GM12873 (cell line): ENCODE results near the gene GALE.

ENCODE experiments used
- CTCF ChIP-seq: IDR thresholded peaks from 2 replicates; pipeline ENCODE4 v1.5.1; 2012; ENCODE audit warnings: low read depth, mild to moderate bottlenecking, moderate library complexity, low read length, control low read depth; ENCODE audit not compliant: insufficient read depth; ENCODE audit errors: missing control alignments

Gene GALE

DNA sequence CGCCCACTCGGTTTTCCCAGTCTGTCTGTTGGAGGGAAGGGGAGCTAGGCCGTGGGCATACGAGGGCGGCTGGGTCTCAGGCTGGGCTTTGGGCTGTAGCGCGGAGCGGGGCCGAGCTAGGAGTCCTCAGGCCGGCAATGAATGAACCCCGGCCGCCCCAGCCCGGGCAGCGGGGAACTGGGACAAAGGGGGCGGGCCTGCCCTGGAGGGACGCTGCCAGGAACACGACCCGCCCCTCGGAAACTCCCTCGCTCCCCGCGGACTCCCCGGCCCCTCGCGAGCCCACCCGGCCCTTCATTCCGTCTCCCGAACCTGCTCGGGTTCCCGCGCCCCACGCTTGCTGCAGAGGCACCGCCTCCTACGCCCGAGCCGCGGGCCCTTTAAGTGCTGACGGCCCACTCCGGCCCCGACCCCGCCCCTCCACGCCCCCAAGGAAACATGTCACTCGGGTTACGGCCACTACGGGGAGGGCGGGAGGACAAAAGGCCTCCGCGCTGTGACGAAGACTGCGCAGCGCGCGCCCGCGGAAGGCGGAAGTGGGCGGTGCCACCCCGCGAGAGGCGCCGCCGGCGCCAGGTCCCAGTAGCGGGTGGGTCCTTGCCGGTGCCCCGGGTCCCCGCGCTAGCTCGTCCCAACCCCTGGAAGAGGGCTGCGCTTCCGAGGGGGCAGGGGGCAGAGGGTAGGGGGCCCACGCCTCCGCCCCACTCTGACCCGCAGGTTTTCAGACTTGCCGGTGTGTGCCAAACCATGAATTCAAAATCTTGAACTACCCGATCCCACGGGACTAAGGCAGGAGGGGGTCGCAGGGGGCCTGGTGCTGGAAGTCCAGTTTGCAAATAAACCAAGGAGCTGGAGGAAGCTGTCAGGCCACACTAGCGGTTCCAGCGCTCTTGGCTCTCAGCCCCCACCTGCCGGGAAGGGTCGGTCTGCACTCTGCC lies at the start of gene GALE:
TSS of gene GALE (minus strand) at position 355 of the 938 bp plus-strand sequence. CDS start 1,747 bp downstream, outside the sequence.
- TF ChIP-seq CTCF, result no peak

- no peak for TF ChIP-seq CTCF
These were observed 48.4 kb upstream of the GALE start for GRCh38 chr1:23848673-23849616.

GRCh38 chr1:23845163-23845562 lies 44.6 kb upstream of the GALE start:
- TF ChIP-seq CTCF, result no peak

GRCh38 chr1:23843644-23844043 lies 43.1 kb upstream of the GALE start:
- TF ChIP-seq CTCF, result no peak

- peak; percentile 9 for TF ChIP-seq CTCF
These were observed 37.9 kb upstream of the GALE start for GRCh38 chr1:23838401-23838866.

DNA sequence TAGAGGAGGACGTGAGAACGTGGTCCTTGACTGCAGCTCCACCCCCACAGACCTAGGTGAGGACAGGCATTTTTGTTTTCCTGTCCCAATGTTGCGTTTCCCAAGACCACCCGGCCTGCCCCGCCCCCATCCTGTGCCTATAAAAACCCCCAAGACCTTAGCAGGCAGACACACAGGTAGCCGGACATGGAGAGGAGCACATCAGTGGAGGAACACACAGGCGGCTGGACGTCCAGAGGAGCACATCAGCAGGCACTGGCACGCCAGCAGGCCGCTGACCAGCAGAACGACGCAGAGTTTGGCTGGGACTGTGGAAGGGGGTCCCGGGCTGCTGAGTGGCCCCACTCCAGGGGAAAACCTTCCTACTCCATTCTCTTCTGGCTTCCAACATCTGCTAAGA lies 37.4 kb upstream of the GALE start:
- no peak for TF ChIP-seq CTCF

DNA sequence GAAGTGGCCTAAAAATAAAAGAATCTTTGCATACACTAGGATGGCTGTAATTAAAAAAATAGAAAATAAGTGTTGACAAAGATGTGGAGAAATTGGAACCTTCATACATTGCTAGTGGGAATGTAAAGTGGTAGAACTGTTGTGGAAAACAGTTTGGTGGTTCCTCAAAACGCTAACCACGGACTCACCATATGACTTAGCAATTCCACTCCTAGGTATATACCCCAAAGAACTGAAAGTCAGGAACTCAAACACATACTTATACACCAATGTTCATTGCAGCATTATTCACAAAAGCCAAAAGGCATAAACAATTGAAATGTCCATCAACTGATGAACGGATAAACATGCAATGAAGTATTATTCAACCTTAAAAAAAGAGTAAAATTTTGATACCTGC lies 35.5 kb upstream of the GALE start:
- TF ChIP-seq CTCF, result no peak
